GM19395 (cell line): ENCODE data around the gene FRMD1.

Experiments
- ATAC-seq: cut with Tn5 transposase; IDR thresholded peaks from one replicate; pipeline ENCODE4 v1.9.1; 2021; ENCODE audit warnings: mild to moderate bottlenecking, moderate library complexity; ENCODE audit not compliant: unreplicated experiment

FRMD1 gene

DNA sequence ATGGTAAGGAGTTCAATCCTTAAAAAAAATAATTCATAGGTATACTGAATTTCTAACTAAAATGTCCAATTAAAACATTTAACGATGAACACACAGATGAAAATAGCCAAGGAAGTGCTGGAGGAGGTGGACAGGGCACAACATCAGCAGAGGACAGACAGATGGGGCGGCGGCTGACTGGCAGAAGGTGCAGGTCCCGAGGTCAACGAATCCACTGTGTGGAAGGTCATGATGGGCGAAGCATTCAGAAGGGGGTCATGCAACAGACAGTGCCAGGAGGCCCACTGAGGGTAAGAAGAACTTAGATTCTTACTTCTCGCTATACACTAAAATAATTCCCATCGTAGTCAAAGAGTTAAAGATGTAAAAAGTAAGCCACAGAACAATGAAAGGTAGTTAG is 34.2 kb upstream of the FRMD1 start:
- no peak for ATAC-seq

DNA sequence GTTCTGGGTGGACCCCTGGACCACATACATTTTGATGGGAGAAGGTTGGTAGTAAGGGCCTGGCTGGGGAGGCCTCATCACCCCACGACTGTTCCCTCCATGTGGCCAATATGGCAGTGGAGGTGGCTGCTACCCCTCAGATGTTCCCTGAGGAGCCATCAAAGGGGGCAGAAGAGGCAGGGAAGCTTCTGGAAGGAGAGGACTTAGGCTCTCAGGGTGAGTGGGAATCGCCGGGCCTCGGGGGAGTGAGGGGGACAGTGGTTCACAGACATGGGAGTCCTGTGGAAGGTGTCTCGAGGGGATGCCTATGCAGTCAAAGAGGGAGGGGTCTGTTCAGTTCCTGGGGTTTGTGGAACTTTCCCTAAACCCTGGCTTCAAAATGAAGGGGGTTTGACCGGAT is 32.9 kb upstream of the FRMD1 start:
- no peak for ATAC-seq

DNA sequence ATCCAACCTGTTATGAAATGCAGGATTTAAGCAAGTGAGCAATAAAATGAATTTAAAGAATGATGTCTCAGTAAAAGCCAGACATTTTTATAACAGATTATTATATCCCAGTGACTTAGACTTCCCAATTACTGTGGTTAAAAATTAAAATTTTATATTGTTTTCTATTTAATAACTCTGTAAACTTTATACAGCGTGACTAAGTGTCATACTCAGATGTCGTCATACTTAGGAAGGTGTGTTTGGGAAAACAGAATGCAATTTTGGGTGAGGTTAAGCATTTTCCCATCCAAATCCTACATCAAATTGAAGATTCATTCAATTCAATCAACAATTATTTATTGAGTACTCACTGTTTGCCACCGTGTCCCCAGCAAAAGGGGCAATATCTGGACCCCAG is 31.4 kb upstream of the FRMD1 start:
- ATAC-seq = no peak

DNA sequence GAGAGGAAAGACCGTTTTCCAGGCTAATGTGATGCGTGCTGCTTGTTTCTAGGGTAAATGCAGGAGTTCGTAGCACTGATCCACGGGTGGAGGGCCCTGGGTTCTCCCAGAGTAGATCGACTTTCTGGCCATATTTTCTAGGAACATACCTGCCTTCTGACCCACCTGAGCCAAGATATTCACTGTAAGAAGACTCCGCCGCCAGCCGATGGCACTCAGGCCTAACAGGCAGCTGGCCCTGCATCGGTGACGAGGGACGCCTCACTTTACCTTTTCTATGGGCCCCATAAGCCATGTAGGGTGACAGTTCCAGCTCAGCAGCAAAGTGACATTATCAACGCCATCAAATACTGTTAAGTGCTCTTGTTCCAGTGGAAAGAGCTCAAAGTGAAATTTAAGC is 30.2 kb upstream of the FRMD1 start:
- ATAC-seq = no peak

DNA sequence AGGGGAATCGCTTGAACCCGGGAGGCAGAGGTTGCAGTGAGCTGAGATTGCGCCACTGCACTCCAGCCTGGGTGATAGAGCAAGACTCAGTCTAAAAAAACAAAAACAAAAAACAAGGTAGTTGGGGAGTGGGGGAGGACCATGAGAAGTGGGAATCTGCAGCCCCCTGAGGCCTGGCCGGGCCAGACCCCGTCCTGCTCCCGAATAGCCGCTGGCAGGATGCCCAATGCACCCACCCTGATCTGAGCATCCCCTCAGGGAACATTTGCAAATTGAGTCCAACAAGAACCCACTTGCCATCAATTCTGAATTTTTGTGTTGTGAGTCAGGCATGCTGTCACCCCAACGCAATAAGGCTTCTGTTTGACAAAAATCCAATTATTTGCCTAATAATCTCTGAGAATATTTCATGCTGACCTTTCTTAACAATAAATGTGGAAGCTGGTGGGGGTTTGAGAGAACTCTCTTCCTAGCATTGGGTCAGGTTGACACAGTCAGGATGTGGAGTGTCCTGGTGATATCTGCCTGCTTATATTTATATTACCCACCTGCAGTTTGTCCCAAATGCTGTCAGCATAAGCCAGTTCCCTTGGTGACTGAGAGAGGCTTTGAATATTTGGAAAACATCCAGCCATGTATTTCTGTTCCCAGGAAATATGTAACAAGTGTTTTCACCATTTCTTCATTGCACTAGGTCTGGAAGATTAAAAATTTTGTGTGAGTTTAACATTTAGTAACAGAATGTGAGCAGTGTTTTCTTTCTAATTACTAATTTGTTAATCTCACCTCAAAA is 28.4 kb upstream of the FRMD1 start:
- ATAC-seq = no peak

DNA sequence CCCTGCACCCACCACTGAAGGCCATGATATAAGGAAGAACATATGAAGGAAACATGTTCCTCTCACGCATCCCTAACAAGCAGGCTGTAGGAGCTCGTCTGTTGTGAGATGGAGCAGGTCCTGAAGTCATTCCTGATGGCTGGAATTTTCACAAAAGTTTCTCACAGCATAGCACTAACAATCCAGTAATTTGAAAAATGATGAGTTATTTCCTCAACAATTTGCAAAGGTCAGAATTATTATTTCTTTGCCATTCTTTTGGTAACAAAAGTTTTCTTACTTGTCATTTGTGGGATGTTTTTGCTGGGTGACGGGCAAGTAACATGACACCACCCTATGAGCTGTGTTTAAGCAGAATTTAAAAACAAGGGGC is 27.6 kb upstream of the FRMD1 start:
- ATAC-seq = no peak

DNA sequence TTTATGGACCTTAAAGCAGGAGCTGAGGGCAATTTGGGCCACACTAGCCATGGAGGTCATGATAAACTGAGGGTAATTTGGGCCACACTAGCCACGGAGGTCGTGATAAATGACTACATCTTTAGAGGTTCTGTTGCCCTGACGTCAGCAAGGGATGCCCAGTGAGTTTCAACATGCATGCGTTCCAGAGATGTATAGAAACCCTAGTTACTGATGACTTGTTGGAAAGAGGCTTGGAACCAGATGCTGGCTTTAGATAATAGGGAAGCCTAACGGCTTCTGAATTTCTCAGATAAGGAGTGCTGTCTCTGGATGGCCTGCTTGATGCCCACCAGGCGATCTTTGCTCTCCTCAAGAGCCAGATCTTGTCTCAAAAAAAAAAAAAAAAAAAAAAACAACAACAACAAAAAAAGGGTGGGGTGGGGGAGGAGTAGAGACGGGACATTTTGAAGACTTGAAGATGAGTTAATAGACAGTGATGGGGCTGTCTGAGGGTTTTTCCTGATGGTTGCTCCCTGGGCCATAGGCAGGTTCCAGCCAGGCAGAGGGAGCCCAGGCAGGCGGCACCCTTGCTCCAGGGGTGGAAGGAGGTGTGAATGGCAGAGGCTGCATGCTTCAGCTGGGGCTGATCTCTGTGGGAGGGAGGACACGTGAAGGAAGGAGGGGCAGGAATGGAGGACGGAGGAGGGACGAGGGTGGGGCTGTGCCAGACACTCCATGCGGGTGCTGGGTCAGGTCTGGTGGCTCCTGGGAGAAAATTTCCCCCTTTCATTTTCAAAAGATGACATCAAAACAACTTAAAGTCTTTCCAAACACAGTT is 27.0 kb upstream of the FRMD1 start:
- no peak for ATAC-seq

DNA sequence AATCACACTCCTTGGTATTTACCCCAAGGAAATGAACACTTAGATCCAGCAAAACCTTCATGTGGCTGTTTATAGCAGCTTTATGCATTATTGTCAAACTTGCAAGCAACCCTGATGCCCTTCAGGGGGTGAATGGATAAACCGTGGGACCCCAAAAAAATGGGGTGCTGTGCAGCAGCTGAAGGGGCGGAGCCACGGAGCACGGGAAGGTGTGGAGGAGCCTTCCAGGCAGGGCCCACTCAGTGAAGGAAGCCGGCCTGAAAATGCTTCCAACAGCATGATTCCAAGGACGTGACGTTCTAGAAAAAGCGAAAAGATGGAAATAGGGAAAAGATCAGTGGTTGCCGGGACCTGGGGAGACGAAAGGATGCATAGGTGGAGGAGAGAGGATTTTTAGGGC is 25.6 kb upstream of the FRMD1 start:
- no peak for ATAC-seq

DNA sequence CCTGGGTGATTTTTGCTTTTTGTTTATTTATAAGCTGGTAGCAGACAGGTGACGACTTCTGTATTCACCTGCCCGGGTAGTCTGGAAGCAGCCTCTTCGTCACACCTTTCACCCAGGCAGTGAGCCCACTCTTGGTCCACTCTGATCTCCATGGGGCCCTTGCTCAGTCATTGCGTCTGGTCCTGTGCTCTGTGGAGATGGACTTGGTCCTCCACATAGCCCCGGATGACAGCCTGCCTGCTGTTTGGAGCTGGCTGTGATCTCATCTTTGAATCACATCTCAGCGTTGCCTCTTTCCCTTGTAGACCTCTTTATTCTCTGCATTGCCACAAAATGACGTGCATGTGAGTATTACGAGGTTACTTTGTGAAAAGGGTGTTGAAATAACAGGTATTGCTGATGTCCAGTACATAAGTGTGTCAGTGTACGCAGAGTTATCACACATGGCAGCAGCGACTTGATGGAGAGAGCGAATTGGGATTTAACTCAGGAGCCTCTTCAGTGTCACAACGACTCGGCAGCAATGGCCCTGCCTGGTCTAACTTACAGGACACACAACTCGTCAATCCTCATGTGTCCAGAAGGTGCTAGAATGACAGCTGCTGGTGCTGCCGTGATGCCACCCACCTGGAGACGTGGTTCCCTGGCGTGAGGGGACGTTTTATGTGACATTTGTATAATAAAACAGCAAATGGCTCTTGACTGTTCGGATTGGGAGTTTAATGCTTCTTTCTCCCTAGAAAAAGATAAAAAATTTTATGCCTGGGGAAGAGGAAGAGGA is 24.2 kb upstream of the FRMD1 start:
- no peak for ATAC-seq

DNA sequence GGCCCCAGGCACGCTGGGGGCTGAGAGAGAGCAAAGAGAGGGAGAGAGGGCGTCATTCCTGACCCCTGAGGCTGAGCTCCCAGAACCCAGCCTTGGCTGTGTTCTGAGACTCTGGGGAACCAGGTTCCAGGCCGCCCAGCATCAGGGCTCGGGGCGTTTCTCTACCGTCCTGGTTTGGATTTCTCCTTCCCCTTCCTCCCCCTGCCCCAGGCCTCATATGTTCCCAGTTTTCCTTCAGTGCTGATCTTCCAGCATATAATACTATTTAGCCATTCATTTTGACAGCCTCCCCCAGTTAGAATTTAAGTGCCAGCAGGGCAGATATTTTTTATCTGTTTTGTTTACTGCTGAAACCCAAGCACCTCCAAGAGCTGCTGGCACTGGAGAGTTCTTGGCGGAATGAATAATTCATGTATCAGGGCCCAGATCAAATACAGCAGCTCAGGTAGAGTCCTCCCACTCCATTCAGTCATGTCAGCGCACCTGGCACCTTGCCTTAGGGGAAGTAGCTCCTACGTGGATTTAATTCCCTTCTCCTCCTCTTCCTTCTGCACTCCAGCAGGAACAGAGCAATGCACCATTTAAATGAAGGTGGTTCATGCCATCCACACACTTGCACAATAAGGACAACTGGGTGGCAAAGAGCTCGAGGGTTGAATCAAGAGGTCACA is 23.4 kb upstream of the FRMD1 start:
- no peak for ATAC-seq

DNA sequence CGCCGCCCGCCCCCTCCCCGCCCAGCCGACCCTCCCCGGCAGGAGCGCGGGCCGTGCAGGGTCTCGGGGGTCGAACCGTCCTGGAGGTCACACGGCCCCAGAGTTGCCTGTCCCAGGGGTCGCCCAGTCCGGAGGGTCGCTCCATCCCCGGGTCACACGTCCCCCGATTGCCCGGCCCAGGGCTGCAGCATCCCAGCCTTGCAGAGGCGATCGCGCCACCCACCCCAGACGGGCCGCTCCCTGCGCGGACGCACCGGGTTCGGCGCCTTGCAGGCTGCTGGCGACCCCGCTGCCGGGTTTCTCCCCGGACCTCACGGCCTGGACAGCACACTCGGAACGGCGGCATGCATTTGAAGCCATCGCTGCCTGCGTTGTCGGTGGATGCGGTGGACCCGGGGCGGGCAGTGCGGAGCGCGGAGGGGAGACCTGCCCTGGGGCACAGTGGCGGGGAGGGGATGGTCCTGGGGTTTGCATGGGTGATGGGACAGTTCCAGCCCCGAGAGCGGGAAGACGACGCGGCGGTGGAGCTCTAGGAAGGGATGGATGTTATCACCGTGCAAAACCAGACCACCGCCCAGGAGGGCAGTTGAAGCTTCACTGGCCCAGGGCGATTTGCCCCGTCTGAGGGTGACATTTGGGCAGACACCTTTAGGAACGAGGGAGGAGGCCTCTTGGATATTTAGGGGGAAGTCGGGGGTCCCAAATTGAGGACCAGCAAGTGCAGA is 22.7 kb upstream of the FRMD1 start:
- ATAC-seq = no peak

DNA sequence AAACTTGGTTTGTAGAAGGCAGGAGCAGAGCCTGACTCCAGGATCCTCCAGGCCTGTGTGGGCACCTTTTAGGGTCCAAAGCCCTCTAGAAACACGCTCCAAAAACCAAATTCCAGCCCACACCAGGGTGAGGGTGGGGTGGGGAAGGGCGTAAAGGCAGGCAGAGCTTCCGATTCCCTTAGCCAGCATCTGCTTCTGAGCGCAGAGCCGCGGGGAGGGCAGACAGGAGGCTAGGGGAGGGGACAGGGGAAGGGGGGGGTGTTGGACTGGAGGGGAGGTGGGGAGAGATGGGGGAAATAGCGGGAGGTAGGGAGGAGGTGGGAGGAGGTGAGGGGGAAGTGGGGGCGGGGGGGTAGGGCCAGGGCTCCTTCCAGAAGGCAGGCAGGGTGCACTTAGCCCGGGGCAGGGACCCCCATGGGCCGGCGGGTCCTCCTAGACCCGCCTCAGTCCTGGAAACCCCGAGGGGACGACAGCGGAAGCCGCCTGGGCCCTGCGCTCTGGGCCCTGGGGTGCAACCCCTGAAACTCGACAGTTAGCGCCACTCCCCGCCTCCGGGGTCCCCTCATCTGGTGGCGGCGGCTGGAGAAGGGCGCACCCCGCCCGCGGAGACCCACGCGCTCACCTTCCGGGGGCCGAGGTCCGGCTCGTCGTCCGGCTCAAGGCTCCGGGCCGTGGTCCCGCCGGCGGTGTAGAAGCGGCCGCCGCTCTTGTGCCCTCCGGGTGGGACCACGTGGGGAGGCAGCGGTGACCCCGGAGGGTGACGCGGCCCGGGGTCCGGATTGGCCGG is 22.0 kb upstream of the FRMD1 start:
- no peak for ATAC-seq

DNA sequence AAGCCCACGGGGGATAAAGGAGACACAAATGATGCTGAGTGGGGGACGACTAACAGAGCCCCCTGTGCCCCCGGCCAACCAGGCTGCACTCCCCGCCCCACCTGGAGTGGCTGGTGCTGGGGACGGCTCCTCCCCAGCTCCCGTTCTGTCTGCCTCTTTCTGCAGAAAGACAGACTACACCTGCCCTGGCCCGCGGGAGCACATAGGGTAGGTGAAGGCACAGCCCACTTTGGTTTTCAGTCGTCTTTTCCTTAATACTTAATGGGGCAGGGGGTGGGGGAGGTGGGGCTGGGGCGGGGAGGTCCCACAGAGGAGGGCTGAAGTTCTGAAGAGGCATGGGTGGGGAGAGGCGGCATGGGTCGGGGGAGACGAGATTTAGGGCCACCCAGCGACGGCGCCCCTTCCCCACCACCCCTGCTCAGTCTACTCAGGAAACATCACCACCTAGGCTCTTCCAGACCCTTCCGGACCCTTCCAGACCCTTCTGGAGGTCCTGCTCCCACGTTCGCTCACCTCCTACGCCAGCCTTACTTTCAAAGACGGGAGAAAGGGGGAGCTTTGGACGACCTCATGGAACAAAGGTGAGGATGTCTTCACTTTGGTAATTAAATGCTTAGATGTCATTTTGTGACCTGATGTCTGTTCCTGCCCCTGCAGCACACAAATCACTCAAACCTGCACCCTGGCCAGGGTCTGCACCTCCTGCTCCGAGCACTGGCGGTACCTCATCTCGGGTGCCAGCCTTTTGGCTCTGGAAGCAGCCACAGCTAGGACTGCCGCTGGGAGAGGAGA is 21.2 kb upstream of the FRMD1 start:
- ATAC-seq = no peak

DNA sequence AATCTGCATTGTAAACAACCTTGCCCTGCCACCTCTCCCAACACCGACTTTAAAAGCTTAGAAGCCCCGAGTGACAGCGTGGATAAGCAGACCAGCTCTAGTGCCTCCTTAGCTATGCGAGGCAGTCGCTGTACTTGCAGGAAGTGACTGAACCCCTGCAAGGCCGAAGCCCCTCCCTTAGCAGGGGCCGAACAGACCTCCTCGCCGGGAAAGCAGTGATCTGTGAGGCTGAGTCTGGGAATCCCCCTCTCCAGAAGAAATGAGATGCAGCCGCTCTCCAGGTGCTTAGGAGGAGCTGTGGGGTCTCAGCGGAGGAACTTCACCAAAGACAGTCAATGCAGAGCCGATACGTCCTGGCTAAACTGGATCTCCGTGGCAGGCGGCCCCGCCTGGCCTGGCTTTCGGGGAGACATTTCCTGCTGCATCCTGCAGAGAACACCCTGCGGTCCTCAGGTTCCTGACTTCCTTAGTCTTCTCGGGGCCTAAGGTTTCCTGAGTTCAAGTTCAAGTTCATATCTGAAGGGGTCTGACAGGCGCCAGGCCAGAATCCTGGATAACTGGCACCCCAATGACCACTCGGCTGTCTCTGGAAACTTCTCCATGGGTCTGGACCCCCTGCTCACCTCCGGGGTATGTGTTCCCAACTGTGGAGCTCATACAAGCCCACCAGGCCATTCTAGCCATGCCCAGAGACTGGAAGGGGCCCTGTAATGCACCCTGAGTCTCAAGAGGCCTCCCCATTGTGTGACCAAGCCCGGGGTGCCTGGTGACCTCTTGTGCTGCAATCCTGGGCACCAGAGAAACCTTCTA is 20.4 kb upstream of the FRMD1 start:
- no peak for ATAC-seq

DNA sequence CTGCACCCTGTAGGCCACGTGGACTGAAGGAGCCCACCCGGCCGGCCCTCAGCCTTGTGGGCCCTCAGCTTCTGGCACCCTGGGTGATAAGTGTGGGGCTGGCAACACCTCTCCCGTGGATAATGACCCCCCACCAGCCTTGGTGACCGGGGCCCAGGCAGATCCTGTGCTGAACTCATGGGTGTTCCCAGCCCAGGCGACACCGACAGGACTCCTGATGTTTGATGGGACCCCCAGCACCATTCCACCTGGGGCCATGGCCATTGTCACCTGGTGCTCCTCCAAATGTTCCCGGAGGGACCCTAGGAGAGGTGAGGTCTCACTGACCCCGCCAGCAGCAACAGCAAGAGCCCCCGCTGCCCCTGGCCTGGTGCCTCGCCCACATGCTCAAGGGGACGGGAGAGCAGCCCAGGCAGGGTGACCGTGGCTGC is 19.4 kb upstream of the FRMD1 start:
- no peak for ATAC-seq

DNA sequence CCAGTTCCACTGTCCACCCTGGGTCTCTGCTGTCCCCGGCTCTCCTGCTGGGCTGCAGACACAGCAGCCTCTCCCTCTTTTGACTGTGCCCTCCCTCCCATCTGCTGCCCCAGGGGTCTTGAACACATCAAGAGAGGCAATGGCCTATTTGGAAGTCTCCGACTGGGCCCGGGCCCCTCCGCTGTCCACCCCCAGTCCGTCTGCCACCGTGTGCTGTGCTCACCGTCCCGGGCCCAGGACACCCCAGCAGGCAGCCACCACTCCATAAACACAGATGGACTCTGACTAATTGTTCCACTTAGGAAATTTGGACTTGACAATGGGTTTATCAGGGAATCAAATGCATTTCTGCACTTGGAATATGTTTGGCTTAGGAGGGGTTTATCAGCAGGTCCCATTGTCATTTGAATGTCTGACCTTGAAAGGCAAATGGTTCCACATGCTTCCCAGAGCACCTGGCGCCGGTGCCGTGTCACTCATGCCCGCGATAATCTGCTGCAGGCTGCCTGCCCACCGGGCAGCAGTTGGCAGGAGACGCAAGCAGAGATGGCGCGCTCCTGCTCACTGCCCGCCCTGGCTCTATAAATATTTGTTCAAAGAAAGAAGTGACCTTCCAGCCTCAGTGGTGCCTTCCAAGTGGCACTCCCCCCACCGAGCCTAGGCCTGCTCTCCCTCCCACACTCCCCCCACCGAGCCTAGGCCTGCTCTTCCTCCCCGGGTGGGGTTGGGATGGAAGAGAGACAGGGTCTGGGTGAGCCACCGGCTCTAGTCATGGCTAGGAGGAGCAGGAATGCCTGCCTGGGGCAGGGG is 18.8 kb upstream of the FRMD1 start:
- ATAC-seq = no peak

DNA sequence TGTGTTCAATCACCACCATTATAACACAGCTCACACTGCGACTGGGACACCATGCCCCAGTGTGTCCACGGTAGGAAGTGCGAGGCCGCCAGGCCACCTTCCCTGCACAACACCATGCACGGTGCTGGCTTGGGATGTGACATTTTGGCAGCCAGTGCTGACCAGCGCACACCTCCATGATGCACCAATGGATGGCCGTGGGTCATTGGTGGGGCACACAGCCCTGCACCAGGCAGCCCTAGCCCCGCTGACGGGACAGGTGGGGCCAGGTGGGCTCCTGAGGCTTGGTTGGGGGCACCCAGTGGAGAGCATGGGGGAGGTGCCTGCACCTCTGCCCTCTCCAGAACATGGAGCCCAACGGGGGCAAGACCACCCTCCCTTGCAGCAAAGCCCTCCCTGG is 18.2 kb upstream of the FRMD1 start:
- ATAC-seq = no peak
